GM10847 (cell line): ENCODE results near the gene DDX60.

Source experiments
- POLR2A ChIP-seq: IDR thresholded peaks from 2 replicates; pipeline ENCODE4 v1.6.1; 2011; ENCODE audit not compliant: insufficient read length; ENCODE audit errors: extremely low read depth

DDX60 gene, protein sequence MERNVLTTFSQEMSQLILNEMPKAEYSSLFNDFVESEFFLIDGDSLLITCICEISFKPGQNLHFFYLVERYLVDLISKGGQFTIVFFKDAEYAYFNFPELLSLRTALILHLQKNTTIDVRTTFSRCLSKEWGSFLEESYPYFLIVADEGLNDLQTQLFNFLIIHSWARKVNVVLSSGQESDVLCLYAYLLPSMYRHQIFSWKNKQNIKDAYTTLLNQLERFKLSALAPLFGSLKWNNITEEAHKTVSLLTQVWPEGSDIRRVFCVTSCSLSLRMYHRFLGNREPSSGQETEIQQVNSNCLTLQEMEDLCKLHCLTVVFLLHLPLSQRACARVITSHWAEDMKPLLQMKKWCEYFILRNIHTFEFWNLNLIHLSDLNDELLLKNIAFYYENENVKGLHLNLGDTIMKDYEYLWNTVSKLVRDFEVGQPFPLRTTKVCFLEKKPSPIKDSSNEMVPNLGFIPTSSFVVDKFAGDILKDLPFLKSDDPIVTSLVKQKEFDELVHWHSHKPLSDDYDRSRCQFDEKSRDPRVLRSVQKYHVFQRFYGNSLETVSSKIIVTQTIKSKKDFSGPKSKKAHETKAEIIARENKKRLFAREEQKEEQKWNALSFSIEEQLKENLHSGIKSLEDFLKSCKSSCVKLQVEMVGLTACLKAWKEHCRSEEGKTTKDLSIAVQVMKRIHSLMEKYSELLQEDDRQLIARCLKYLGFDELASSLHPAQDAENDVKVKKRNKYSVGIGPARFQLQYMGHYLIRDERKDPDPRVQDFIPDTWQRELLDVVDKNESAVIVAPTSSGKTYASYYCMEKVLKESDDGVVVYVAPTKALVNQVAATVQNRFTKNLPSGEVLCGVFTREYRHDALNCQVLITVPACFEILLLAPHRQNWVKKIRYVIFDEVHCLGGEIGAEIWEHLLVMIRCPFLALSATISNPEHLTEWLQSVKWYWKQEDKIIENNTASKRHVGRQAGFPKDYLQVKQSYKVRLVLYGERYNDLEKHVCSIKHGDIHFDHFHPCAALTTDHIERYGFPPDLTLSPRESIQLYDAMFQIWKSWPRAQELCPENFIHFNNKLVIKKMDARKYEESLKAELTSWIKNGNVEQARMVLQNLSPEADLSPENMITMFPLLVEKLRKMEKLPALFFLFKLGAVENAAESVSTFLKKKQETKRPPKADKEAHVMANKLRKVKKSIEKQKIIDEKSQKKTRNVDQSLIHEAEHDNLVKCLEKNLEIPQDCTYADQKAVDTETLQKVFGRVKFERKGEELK (N-terminal part only)

DNA sequence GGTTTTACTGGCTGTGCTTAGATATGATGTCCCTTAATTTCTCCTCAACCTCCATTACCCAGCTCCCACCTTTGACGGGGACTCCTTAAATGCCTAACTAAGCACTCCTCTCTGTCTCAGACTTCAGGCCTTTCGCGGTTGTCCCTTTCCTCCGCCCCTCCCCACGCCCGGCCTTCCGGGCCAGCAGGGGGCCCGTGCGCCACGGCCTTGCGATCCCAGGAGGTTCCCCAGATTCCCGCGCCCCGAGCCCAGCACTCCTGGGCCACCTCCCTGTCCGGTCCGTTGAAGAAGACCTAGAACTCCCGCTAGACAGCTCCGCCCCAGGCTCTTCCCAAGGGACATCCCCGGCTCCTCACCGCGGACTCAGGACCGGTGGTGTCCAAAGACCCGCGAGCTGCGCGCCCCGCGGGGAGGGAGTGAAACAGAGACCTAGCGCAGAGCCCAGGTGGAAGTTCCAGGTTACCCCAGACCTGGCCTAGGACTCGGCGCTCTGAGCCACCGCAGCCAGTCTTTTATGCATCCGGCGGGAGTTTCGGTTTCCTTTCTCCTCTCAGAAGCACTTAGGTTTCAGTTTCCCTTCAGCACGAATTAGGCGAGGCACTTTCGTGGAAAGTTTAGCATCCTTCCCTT, at the start of gene DDX60:
TSS of gene DDX60 (minus strand) at position 487 of the 630 bp plus-strand sequence. CDS start 7,493 bp downstream, outside the sequence.
- TF ChIP-seq POLR2A, result peak; percentile 74

DNA sequence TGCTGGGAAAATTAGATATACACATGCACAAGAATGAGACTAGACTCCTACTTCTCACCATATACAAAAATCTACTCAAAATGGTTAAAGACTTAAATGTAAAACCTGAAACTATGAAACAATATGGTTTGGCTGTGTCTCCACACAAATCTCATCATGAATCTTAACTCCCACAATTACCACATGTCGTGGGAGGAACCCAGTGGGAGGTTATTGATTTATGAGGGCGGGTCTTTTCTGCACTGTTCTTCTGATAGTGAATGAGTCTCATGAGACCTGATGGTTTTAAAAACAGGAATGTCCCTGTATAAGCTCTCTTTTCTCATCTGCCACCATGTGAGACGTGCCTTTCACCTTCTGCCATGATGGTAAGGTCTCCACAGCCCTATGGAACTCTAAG, 48.5 kb upstream of the DDX60 start:
- TF ChIP-seq POLR2A, result no peak

DNA sequence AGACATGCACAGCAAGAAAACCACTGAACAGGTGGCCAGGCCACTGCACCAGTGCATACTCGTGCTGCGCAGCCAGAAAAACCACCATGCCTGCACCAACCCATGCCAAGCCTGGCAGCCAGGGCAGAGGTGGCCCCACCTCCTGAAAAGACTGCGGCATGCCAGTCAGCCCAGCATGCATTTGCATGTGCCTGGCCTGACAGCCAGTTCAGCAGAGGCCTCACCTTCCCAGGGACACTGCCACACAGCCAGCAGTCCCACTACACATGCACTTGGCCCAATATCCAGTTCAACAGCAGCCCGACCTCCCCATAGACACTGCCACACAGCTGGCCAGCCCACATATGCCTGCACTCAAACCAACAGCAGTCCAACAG, 43.5 kb upstream of the DDX60 start:
- no peak for TF ChIP-seq POLR2A

DNA sequence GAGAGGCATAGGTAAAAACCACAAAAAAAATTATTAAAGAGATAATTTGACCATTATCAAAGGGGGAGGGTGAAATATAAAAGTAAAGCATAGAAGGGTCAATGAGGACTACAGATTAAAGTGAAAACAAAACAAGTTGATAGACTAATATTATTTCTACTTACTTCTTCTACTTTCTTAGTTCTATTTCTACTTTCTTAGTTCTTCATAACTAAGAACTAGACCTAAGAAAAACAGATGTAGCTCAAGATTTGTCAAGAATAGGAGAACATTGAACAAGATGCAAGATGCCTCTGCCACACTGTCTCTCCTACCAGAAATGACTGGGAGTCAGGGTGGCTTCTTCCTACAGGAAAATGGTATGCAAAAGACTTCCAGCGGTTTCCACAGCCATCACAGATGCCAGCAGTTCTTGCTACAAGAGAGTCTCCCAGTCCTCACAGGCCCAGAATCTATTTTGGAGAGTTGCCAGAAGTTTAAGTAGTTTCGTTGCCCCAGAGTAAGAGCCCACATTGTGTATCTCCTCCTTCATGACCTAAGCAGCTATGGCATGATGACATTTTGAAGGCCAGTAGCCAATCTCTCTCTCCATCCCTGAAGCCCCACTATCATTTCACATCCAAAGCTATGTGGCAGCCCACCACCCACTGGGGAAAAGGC, 42.9 kb upstream of the DDX60 start:
- no peak for TF ChIP-seq POLR2A

DNA sequence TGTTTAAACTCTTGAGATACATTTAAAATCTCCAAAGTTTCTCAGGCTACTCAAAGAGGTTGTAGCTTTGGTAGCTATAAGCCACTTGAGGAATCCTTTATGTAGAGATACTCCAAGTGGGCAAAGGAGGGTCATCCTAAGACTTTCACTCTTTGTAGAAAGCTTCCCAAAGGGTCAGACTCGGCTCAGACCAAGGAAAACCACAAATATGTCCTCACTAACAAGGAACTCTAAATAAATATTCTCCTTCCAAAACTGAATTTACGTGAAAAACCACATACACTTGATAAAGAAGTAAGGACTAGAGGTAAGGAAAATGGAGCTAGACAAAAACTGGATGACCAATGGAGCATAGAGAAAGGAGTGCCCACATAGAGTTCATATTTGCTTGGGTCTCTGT, 41.7 kb upstream of the DDX60 start:
- no peak for TF ChIP-seq POLR2A

DNA sequence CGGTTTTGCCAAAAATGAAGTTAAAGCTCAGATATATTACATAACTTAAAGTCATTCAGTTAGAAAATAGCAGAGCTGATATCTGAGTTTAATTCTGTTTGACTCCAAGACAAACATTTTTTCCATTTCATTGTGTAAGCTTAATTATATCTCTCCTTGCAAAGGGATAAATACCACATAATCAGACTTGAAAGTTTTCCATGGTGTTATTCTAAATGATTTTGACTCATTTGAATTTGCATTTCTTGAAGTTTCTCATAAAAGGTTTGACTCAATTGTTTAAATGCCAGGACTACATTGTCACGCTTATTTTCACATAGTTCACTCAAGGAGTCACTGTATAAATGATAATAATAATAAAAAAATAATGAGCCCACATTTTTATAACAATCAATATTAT, 39.4 kb upstream of the DDX60 start:
- TF ChIP-seq POLR2A, result no peak

DNA sequence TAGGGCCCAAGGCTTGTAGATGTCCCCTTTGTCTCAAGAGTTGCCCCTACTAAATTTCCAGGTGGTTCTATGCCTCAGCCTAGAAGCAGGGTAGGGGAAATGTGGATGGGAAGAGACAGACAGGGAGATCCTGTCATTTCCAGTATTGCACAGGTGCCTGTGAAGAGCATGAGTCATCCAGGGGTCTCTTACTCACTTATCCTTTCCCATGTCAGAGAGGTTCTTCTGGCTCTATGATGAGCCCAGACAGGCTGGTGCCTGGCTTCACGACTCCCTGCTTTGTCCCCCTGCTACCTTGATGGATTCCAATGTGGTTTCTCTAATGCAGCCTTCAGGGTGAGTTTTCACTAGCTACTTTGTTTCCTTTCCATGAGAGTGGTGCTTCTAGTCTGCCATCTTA, 35.2 kb upstream of the DDX60 start:
- no peak for TF ChIP-seq POLR2A

DNA sequence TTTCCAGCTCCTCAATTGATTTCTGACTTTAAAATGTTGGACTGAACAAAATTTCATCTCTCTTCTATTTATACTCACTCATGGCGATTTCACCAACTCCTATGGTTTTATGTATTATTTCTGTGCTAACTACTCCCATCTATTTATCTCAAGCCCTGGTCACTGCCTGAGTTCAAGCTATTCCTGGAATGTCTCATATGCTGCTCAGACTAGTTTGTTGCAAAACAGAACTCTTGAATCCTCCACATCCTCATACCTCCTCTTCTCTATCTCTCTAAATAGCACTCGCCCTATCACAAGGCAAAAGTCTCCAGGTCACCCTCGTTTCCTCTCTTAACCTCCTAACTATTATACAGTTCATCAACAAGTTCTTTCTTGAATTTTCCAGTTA, 19.0 kb upstream of the DDX60 start:
- TF ChIP-seq POLR2A, result no peak

DNA sequence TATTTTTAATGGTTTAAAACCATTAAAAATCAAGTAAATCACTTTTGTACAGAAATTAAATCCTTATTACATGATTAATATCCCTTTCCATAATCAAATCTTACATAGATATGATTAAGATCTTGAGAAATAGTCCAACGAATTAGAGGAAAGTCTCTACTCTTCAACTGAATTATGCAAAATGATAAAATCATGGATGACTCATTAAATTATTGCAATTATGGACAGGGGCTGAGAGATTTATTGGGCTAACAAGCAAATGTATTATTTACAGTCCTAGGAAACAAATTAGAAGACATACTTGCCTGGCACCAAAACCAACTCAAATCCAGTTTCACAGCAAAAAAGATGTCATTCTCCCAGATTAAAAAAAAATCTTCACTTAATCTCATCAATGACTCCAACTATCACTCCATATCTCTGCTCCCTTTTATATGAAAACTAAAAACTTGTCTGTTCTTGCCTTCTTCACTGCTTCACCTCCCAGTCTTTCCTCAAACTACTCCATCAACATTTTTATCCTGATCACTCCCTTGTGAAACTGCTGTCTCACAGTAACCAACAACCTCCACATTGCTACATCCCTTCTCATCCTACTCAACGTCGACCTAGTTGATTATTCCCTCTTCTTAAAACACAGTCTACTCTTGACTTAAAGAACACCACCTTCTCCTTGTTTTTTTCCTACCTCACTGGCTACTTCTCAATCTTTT, 18.4 kb upstream of the DDX60 start:
- TF ChIP-seq POLR2A, result no peak

DNA sequence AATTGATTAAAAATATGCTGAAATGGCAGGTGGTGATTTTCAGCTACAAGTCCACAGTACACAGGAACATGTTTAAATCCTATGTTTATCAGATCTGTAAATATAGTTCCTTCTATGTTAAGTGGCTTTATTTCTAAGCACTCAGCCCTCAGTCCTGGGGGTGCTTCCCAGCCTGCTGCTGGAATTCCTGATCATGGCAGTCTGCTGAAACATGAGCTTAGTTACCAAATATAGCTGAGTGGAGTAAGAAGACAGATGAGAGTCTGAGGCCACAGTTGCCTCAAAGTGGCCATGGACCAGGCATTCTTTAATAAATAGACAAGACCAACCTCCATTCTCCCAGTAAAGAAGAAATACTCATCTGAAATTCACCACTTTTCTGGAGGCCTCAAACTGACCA, 17.1 kb upstream of the DDX60 start:
- no peak for TF ChIP-seq POLR2A

DNA sequence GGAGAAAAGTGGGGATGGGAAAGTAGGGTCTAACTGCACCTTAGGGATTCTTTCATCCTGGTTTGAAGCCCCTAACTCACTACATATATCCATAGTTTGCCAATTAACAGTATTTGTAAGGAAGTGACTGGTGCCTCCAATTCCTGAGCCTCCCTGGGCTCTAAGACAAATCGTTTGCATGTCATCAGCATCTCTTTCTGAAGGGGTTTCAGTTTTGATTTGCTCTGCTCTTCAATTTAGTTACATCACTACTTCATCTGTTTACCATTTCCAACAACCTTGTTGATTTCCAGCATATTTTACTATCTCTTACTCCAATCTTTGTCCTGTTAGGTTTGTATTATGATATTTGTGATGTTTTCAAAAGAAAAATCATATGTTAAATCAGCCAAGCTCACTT, 15.5 kb upstream of the DDX60 start:
- TF ChIP-seq POLR2A, result no peak

DNA sequence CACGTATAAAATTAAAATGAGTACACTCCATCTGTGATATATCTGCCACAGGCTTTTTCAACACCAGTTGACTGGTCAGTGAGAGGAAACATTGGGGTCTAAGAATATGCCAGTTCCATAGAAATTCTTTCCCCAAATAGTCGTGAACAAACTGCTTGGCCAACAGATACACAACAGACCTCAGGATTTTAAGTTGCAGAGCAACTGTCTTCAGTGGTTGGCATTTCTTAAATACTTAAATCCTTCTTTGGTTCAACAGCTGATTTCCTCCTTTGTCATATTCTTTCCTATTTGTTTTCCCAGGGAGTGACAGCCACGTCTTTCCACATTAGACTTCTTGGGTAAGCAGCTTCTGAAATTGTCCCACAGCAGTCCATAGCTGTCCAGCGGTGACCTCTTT, 7.0 kb upstream of the DDX60 start:
- no peak for TF ChIP-seq POLR2A

DNA sequence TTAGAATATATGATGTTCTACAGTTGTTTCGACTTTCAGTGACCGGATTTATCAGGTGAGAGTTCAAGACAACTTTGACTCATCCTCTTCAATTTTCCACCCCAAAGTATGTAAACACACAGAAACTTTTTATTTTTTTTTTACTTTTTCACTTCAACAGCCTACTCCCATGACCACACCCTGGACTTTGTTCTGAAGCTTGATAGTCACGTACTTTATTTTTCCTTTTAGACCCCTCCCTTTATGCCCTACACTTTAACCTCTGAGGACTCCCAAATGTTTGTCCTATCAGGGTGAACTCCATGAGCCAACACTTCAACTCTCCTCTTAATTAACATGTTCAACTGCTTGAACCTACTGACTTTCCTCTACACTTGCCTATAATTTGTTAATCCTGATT, 2.5 kb upstream of the DDX60 start:
- TF ChIP-seq POLR2A, result no peak

DNA sequence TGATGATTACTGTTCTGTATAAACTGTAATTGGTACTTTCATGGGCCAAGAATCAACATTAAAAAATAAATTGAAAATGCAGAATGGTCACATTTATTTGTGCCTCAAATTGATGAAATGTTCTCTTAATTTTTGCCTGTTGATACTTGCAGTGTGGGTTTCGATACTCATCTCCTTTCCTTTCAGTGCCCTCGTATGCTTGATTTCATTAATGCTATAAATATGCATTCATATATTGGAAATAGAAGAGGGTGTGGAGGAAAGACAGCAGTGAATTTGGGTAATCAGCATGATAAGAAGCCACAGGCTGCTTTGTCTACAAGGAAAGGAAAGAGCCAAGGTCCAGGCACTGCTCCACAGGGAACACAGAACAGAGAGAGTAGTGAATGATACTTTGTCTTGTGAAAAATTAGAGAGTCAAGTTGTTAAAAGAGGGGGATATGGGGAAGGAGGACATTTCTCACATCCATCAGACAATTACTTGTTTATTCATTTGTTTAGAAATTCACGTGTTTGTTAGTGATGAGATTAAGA, 1.0 kb upstream of the DDX60 start:
- no peak for TF ChIP-seq POLR2A

DNA sequence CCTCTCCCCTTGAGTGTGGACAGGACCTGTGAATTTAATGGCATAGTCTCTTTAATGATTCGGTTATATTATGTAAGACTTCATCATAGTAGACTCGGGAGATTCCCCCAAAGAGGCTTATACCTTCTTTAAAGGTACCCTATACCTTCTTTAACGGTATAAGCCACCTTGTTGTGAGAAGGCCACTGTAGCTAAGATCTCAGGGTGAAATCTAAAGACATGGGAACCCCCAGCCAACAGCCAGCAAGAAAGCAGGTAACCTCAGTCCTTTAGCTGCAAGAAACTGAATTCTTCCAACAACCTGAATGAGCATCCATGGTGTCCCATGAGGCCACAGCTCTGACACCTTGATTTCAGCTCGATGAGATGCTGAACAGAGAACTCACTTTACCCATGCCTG, 931 bp downstream of the DDX60 start:
- TF ChIP-seq POLR2A, result no peak
